Endothelial cell of umbilical vein (primary cell): Measurements from ENCODE around the gene NOPCHAP1.

Source experiments
- EZH2 ChIP-seq: IDR thresholded peaks from 2 replicates; pipeline ENCODE4 v1.6.1; 2012; ENCODE audit warnings: borderline replicate concordance, low read depth, mild to moderate bottlenecking, moderate library complexity, low read length, inconsistent platforms; ENCODE audit not compliant: severe bottlenecking
- FOS ChIP-seq: IDR thresholded peaks from 2 replicates; pipeline ENCODE4 v1.6.1; 2011; ENCODE audit warnings: mild to moderate bottlenecking, low read length, moderate library complexity, borderline replicate concordance; ENCODE audit not compliant: insufficient read depth
- GATA2 ChIP-seq: IDR thresholded peaks from 2 replicates; pipeline ENCODE4 v1.7.0; 2011; ENCODE audit warnings: low read depth, mild to moderate bottlenecking, moderate library complexity, mixed read lengths, low read length; ENCODE audit not compliant: insufficient read length, insufficient read depth
- JUN ChIP-seq: IDR thresholded peaks from 2 replicates; pipeline ENCODE4 v1.6.1; 2011; ENCODE audit warnings: borderline replicate concordance, low read depth; ENCODE audit not compliant: insufficient read length, insufficient read depth
- MYC ChIP-seq: IDR thresholded peaks from one replicate; pipeline ENCODE4 v1.6.1; 2011; ENCODE audit warnings: mild to moderate bottlenecking, low read depth, low read length
- POLR2A ChIP-seq: IDR thresholded peaks from 2 replicates; pipeline ENCODE4 v1.6.1; 2012; ENCODE audit warnings: low read depth, mild to moderate bottlenecking, control low read depth, low read length
- POLR2AphosphoS5 ChIP-seq: IDR thresholded peaks from 2 replicates; pipeline ENCODE4 v1.6.1; 2012; ENCODE audit warnings: low read depth, mild to moderate bottlenecking, control low read depth, low read length, moderate library complexity; ENCODE audit not compliant: insufficient read depth
- TF ChIP-seq, protein P1 (sequence below), 2 donors: IDR thresholded peaks; 1 replicate in 1 of 2; 2 replicates in 1 of 2; pipeline ENCODE4 v1.5.1; 2011; ENCODE audit warnings: low read length in 2 of 2, mild to moderate bottlenecking in 2 of 2, moderate library complexity in 2 of 2, control low read depth in 1 of 2, inconsistent platforms in 1 of 2, low read depth in 1 of 2; ENCODE audit not compliant: insufficient read depth in 1 of 2; ENCODE audit errors: extremely low read depth in 1 of 2
- TF ChIP-seq, protein P2 (sequence below): IDR thresholded peaks from 2 replicates; pipeline ENCODE4 v1.6.1; 2011; ENCODE audit not compliant: insufficient read depth, insufficient read length

DNA sequence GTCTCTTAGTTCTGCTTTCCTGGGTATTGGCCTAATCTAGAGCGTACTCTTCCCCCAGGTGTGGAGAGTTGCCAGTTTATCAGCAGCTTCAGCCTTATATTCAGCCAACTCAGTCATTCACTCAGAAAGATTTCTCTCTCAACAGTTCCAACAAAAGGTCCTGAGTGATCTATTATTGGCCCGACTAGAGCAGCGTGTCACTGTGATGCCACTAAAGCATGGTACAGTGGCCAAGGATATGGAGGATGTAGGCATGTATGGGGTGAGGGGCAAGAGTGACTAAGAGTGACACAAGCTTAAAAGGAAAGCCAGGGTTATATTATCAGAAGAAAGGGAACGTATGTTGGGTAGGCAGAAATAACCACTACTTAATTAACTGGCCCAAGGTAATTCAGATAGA, 4.8 kb downstream of the NOPCHAP1 start:
- TF ChIP-seq, protein P1, sequence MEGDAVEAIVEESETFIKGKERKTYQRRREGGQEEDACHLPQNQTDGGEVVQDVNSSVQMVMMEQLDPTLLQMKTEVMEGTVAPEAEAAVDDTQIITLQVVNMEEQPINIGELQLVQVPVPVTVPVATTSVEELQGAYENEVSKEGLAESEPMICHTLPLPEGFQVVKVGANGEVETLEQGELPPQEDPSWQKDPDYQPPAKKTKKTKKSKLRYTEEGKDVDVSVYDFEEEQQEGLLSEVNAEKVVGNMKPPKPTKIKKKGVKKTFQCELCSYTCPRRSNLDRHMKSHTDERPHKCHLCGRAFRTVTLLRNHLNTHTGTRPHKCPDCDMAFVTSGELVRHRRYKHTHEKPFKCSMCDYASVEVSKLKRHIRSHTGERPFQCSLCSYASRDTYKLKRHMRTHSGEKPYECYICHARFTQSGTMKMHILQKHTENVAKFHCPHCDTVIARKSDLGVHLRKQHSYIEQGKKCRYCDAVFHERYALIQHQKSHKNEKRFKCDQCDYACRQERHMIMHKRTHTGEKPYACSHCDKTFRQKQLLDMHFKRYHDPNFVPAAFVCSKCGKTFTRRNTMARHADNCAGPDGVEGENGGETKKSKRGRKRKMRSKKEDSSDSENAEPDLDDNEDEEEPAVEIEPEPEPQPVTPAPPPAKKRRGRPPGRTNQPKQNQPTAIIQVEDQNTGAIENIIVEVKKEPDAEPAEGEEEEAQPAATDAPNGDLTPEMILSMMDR (IDR thresholded peaks at IDR 0.05; ENCODE audit: extremely low read depth in 1 of 2, insufficient read depth in 1 of 2, low read depth in 1 of 2, low read length in 2 of 2) = no peak
- TF ChIP-seq POLR2A = no peak
- no peak for TF ChIP-seq POLR2AphosphoS5
- no peak for TF ChIP-seq EZH2
- no peak for TF ChIP-seq JUN
- no peak for TF ChIP-seq FOS
- TF ChIP-seq, protein P2, sequence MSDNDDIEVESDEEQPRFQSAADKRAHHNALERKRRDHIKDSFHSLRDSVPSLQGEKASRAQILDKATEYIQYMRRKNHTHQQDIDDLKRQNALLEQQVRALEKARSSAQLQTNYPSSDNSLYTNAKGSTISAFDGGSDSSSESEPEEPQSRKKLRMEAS = no peak
- TF ChIP-seq GATA2 = no peak
- TF ChIP-seq MYC = no peak
